Hippocampal formation (tissue), 2 donors: ENCODE results near the gene HNRNPF.

Experiments
- DNase-seq, 2 donors: peaks; one replicate each; lab custom pipeline; 2025; lab: John Stamatoyannopoulos, UW

Gene HNRNPF

DNA sequence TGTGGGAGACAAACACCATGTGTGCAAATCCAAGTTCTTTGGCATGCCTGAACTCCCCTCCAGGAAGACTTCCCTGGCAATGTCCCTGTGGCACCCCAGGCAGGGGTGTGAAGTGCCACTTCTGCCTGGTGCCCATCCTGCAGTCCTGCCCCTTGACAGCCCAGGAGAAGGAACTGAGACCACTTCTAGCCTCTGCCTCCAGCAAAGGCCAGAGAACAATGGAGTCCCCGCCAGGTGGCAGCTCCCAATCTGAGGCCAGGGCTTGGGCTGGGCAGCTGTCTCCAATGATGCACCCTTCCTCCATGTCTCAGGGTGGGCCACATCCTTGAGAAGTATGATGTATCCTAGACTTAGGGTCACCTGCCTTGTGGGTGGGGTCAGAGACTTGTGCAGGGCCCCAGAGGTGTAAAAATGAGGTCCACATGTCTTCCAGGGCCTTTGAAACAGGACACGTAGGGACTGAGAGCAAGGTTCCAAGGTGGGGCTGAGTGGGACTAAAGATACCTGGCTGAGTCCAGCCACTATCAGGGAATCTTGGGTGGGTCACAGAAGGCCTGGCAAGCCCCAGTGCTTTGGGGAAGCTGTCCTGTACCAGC, 32.1 kb downstream of the HNRNPF start:
- DNase-seq = no peak

DNA sequence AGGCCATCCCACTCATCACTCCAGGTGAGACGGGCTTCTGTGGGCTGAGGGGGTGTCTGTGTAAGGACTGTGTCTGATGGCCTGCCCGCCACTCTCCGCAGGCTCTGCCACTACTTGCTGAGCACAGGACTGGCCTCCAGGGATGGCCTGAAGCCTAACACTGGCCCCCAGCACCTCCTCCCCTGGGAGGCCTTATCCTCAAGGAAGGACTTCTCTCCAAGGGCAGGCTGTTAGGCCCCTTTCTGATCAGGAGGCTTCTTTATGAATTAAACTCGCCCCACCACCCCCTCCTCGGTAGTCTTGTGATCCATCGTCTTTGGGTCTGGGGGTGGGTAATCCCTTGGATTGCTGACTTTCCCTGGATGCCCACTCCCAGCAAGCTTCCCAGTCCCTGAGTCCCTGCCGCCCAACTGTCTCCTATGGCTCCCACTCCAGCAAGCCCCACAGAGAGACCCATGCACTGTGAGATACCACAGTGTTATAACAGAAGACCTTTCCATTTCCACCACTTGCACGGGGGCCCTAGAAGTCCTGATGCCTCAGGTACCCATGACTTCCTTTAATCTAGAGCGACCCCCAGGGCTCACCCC, 32.8 kb downstream of the HNRNPF start:
- DNase-seq = no peak

DNA sequence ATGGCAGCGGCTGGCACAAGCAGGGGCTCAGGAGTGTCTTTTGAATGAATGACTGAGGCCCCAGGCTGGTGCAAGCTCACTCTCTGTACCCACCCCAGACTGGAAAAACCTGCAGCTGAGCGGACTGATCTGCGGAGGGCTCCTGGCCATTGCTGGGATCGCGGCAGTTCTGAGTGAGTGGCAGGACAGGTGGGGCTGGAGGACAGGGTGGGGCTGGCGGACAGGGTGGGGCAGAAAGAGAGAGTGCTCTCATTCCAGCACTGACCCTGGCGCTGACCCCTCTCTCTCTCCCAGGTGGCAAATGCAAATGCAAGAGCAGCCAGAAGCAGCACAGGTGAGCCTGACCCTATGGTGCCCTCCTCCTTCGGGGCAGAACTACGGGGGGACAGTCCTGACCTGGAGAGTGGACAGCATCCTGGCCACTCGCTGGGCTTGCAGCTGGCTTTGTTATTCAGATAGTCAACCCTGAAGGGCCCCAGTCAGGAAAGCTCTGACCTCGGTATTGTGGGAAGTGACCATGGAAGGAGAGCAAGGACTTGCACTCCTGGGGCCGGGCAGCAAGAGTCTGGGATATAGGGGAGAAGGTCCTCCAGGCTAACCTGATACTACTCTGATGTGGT, 33.5 kb downstream of the HNRNPF start:
- DNase-seq = no peak

DNA sequence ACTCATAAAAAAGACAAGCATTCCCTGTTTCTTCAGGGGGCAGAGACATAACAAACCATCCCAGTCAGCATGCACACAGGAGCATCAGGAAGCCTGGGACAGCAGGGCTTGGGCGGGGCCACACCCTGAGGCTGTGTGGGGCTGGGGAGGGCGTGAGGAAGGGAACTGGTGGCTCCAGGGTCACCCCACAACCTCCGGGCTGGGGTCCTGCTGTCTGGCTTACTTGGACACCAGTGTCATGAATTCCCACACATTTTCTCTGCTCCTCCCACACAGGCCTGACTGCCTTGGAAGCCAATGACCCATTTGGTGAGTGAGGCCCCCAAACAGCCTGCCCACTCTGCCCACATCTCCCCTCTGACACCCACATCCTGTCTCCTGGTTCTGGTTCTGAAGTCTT, 34.8 kb downstream of the HNRNPF start:
- DNase-seq = no peak

DNA sequence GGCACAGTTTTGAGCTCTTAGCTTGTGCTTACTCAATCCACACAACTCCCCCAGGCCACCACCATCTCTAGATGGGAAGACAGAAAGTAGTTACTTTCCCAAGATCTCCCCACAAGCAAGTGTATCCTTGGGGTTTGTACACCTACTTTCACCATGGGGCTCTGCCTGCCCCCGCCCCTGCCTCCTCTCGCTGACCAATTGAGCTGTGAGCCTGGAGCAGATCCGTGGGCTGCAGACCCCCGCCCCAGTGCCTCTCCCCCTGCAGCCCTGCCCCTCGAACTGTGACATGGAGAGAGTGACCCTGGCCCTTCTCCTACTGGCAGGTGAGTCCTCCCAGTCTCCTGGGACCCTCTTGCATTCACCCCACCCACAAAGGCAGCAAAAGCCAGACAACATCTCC, 35.5 kb downstream of the HNRNPF start:
- no peak for DNase-seq

DNA sequence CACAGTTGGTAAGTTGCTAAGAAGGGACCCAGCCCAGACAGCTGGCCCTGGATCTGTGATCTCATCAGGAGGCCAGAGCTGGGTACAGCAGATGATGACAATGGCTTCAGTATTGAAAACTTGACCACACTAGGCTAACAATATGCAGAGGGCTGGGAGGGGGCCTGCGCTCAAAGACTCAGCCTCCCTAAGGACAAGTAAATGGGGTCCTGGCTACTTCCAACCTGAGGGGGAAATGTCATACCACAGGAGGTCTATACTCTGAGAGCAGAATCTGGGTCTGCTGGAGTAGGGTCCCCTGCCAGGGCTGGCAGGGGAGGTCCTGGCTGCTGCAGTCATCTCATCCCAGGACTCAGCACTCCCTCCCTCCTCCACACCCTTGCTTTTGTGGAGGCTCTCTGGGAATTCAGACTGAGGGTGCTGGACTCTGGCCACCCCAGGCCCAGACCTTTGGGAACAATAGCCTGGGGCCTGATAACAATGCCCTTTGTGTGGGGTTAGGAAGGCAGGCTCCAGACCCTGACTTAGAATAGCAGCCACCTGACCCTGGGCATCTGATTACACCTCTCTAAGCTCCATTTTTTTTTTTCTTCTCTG, 36.1 kb downstream of the HNRNPF start:
- peak; percentile 85 to 88 for DNase-seq

DNA sequence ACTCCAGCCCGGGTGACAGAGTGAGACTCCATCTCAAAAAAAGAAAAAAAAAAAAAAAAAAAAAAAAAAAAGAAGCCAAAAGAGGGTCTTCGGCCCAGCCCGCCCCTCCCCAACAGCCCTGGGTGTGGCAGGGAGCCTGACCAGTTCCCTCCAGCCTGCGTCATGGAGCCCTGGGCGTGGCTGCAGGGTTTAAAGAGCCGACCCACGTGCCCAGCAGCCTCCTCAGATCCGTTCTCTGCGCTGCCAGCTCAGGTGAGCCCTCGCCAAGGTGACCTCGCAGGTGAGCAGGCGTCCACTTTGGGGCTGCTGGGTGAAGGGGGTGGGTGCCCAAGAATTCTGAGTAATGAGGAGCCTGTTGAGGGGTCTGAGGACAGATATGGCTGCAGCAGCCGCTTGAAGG, 37.6 kb downstream of the HNRNPF start, which contains the start of gene FXYD4:
Gene FXYD4, plus strand, starts transcription at position 219 of the 400 bp plus-strand sequence. CDS start 2,111 bp downstream, outside the sequence.
- no peak for DNase-seq

DNA sequence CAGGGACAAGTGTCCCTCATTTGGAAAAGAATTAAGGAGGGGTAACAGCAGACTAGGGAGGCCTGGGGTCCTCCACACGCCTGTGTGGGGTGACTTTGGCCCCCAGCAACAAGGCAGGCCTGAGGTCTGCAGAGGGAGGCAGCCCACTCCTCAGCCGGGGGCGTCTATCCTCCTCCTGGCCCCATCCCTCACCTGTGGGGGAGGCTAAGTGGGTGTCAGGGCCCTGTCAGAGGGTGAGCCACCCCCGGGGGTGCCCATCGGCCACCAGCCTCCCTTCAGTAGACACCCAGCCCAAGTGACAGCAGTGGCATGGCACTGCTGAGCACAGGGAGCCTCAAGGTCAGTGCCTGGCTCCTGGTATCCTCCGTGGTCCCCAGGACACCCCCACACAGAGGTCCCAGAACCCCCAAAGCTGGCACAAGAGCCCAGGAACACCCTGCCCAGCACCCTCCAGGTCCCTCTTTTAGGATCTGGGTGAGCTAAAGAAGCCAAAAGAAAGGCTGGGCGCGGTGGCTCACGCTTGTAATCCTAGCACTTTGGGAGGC, 38.2 kb downstream of the HNRNPF start:
- no peak for DNase-seq

DNA sequence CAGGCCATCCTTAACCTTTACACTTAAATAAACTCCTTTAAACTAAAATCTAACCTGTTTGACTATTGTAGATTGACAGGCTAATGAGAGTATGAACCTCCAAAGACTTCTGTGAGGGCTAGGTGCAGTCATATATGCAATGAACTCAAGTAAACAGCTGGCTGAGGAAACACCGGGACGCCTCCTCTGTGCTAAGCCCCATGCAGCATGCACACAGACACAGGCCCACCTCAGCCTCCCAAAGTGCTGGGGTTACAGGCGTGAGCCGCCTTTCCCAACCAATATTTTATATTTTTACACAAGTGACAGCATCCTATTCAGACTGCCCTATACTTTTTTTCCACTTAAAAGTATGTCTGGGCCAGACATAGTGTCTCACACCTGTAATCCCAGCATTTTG, 39.1 kb downstream of the HNRNPF start:
- DNase-seq = no peak

DNA sequence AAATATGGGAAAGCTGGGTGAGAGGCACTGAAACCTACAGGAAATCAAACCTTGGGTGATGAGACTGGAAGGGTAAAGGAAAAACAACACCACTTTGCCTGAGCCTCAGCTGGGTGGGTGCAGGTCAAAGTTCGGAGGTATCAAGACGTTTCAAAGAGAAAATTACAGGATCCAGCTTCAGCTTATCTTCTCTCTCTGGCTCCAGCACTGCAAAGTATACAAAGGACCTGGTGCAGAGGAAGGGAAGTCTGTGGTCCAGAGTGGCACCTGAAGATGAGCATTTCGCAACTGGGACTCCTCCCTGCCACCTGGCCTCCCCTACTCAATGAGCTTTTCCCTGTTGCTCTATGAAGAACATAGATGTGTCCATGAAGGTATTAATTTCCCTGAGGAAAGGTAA, 44.0 kb downstream of the HNRNPF start:
- no peak for DNase-seq

DNA sequence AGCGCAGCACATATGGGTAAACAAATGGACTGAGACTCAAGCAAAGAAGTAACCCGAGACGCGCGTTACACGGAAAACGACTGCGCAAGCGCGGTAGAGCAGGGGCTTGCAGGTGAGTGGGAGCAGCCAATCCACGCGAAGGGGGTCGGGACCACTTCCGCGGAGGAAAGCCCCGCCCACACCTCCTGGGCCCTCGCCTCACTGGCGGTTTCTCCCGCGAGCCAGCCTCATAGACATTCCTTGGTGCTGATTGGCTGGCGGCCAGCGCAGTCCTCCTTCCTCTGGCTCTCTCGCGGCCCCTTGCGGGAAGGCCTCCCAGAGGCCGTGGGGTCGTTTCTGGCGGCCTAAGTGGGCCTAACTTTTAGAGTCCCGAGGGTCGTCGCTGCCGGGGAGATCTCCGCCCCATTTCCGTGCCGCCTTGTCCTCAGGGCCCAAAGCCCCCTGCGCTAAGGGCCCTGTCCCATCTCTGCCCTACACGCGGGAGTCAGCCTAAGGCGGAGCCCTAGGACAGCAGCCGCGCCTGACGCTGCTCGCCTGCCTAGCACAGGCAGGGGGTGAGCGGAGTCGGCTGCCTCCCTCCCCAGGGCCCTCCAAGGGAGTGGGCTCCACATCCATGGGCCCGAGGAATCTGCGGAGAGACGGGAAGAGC, 46.7 kb downstream of the HNRNPF start:
- DNase-seq = peak; percentile 85 to 86

DNA sequence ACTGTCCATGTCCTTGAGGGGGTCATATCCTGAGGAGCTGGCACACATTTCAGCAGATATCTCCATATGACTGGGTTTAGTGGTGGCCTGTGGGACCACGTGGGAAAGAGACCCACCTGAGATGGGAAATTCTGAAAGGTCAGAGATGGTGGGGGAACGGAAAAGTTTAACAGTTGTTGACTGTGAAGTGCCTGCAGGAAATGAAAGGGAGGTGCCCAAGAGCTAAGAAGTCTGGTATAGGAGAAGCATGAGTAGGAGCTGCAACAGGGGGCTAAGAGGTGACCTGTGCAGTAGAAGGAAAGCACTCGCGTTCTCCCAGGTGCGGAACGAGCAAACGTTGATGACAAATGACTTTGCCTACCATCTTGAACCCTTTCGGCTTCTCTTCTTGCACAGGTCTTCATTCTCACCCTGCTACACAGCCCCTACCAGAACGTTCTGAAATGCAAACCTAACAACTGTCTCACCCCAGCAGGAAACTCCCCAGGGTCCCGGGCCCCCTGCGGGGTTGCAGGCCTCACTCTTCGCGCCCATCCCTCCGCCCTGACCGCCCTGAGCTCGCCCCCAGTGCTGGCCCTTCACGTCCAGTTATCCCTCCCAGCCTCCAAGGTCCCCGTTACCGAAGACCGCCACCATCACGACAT, 47.3 kb downstream of the HNRNPF start:
- DNase-seq = no peak

DNA sequence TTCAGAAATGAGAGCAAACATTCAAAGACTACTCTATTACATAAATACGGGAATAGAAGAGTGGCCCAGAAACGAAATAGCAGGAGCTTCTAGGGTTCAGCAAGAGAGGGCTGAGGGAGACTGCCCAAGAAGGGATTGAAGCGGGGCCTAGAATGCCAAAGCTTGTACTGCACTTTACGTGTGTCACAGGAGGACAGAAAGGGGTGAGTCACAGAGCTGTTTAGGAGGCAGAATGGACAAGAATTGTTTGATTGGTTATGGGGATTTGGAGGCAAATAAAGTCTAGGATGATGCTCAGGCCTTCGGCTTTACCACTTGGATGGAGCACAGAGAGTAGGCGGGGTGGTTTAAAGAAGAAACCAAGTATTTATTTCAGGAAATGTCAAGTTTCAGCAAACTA, 48.9 kb downstream of the HNRNPF start:
- DNase-seq = no peak

DNA sequence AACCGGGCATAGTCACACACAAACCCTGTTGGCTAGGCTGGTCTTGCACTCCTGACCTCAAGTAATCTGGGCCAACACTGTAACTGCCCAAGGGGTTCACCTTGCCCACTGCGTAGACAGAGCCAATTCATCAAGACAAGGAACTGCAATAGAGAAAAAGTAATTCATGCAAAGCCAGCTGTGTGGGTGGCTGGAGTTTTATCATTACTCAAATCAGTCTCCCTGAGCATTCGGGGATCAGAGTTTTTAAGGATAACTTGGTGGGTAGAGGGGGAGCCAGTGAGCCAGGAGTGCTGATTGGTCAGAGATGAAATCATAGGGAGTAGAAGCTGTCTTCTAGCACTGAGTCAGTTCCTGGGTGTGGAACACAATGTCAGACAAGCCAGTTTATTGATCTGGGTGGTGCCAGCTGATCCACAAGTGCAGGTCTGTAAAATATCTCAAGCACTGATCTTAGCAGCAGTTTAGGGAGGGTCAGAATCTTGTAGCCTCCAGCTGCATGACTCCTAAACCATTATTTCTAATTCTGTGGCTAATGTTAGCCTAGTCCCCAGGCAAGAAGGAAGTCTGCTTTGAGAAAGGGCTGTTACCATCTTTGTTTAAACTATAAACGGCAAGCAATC, 53.1 kb downstream of the HNRNPF start:
- no peak for DNase-seq

DNA sequence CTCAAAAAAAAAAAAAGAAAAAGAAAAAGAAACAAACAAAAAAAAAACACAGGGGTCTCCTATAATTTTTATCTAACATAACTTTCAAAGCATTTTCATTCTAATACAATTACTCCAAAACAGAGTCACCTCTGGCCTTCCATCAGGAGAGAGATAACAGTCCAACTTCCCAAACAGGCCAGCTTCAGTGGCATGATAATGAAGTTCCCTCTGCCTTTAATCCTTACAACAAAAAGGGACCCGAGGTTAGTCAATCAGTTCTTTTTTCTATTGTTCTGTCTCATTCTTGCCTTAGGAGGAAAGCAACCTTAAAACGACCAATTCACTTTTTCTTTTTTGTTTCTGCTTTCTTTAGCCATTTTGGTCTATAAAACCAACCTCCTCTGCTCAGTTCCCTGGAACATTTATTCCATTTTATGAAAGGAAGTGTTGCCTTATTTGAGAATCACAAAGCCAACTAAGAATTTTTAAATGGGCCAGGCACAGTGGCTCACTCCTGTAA, 54.1 kb downstream of the HNRNPF start:
- no peak for DNase-seq

DNA sequence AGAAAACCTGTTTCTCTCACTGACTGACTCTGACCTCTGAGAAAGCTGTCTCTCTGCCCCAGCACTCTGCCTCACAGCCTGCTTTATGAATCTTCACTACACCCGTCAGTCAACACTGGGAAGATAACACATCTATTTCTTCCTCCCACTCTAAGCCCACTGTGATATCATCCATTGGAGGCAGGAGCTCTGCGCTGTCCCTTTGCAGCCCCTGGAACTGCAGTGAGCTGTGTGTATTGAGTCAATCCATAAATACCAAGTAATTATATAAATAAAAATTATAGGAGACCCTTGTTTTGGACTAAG, 54.7 kb downstream of the HNRNPF start:
- no peak for DNase-seq

DNA sequence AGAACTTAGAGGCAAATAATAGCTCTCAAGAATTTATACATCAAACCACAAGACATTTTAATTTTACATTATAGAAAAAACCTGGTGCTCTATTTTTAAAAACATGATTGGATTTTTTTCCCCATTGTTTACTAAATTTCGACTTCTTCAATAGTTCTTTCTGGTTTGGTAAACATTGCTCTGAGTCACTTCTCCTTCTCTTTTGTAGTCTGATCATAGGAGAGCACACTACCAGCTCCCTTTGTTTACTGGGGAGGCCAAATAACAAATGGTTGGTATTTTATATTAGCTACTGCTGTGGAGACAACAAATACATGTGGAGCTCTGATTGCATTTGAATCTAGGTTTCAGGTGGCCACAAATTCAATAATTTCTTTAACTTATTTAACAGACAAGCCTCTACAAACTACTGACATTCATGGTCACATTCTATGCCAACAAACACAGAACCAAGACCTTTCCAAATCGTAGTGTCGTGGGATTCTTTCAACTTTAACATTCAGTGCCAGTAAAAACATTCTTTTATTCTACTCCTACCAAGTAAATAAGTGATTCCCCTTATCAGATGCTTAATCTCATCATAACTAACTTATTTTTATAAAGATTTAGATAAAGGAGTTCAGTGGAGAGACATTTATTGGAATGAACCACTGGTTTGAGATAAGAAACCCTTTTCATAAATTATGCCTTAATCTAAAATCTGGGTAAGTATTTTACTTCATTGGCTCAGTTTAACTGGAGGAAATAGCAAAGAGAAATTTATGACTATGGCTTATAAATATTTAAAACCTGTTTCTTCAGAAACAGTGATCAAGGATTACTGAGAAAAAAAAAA, 55.3 kb downstream of the HNRNPF start:
- DNase-seq = no peak

DNA sequence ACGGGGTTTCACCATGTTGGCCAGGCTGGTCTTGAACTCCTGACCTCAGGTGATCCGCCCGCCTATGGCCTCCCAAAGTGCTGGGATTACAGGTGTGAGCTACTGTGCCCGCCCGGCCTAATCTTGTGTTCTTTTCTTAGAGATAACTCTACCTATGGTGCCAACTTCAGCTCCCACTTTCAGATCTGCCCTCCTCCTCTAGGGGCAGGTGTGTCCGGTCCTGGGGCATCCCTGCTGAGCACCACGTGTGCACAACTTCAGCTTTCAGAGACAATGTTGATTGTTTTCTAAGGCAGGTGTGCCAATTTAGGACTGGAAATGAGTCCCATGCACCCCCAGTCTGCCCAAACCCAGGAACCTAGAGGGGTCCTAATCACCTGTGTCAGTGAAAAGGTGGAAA, 56.0 kb downstream of the HNRNPF start:
- DNase-seq = no peak

DNA sequence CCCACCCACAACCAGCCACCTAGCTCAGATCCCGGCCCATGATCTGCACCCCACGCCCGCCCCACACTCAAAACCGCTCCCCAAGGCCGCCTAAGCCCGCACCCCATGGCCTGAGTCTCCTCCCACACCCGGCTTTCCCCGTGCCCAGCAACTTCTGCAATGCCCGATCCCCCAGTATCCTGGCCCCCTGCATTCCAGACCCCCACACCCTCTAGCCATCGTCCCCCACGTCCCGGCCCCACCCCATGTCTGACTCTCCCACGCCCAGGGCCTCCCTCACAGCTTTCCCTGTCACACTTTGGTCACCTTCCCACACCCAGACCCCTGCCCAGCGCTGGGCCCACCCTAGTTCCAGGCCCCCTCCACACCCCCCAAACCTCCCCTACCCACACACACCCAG, 57.7 kb downstream of the HNRNPF start:
- DNase-seq = no peak

DNA sequence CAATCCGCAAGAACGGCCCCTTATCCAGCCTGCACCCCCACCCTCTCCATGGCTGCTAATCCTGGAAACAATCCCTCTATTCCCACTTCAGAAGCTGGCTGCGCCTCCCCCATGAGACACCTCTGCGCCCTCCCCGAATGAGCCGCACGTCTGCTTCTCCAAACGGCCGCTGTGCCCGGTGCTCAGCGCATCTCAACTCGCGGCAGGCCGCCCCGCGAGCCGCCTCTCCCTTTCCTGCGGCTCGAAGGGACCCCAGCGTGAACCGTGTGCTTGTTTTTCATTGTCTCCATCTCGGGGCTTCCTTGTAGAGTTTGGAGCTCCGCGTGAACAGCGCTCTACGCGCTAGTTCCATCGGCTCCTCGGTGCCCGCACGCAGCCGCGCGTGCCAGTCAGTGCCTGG, 58.3 kb downstream of the HNRNPF start:
- no peak for DNase-seq

DNA sequence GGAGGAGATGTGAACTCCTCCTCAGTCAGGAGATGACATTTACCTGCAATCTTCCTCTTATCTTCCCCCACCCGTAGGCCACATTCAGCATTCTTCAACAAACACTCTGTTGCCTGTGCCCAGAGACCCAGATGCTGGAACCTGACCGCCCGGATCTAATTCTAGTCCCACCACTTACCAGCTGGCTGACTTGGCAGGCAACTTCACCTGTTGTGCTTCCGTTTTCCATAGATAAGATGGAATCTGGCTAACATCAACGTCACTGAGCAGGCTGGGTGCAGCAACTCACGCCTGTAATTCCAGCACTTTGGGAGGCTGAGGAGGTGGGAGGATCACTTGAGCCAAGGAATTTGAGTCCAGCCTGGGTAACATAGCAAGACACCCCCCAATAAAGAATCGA, 58.8 kb downstream of the HNRNPF start:
- no peak for DNase-seq
